ENCODE data around the gene CNTN5. TPM values are rescaled to one million over a fixed set of nuclear protein-coding genes. Genes with fewer than 3 reads are reported as not detected.

Gene CNTN5
- total RNA-seq, 1 experiment from 2014 or later, result not detected

DNA sequence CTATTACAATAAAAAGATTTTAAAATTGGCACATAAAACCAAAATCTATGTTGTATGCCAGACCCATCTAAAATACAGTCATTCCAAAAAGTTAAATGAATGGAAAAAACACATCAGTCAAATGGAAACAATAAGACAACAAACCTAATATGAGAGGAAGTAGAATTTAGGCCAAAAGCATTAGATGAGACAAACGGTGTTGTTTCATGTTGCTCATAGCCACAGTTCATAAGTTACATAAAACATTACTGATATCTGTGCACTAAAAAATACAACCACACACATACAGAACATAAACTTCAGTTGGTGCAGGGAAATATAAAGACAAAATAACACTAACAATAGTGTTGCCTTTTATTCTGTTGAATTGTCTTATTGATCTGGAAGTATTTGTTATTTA is 661.9 kb downstream of the CNTN5 start:
- TF ChIP-seq, protein P1, sequence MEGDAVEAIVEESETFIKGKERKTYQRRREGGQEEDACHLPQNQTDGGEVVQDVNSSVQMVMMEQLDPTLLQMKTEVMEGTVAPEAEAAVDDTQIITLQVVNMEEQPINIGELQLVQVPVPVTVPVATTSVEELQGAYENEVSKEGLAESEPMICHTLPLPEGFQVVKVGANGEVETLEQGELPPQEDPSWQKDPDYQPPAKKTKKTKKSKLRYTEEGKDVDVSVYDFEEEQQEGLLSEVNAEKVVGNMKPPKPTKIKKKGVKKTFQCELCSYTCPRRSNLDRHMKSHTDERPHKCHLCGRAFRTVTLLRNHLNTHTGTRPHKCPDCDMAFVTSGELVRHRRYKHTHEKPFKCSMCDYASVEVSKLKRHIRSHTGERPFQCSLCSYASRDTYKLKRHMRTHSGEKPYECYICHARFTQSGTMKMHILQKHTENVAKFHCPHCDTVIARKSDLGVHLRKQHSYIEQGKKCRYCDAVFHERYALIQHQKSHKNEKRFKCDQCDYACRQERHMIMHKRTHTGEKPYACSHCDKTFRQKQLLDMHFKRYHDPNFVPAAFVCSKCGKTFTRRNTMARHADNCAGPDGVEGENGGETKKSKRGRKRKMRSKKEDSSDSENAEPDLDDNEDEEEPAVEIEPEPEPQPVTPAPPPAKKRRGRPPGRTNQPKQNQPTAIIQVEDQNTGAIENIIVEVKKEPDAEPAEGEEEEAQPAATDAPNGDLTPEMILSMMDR (conservative IDR thresholded peaks at IDR 0.05), result no peak
- H3K9ac ChIP-seq (ENCODE audit: extremely low read depth, insufficient read length, low read length), result no peak overlapping the region
- H2BK5ac ChIP-seq (ENCODE audit: insufficient read length, low read length), result no peak overlapping the region
- H3K27me3 ChIP-seq (ENCODE audit: insufficient read depth, low read length), result no peaks in the 10 kb centered on the region
- H4K8ac ChIP-seq (replicated peaks; ENCODE audit: insufficient read length, low read depth, low read length), result no peak overlapping the region
- H3K4me3 Mint-ChIP-seq, result no peak overlapping the region
- no peak overlapping the region for H2BK20ac ChIP-seq (ENCODE audit: low read depth, low read length, poor library complexity, severe bottlenecking)
- H2BK120ac ChIP-seq (ENCODE audit: low read depth, low read length, poor library complexity, severe bottlenecking), result no peak overlapping the region
- H2AFZ ChIP-seq (ENCODE audit: low read length), result no peak overlapping the region
- no peaks in the 10 kb centered on the region for H3K79me1 ChIP-seq (ENCODE audit: insufficient read depth, low read depth, low read length, poor library complexity, severe bottlenecking)
- no peak overlapping the region for H3K56ac ChIP-seq (ENCODE audit: insufficient read length, low read depth, low read length)
- H3K4me1 ChIP-seq (ENCODE audit: insufficient read depth, low read length), result no peaks in the 10 kb centered on the region
- H3K79me2 ChIP-seq (ENCODE audit: insufficient read depth, low read length), result no peaks in the 10 kb centered on the region
- no peak overlapping the region for H2AK5ac ChIP-seq (ENCODE audit: insufficient read length, low read length)
- no peak overlapping the region for H3K23ac ChIP-seq (ENCODE audit: insufficient read length, low read depth, low read length)
- no peak overlapping the region for H3K4me2 ChIP-seq (ENCODE audit: insufficient read depth, insufficient read length, low read length)
- H3T11ph ChIP-seq (ENCODE audit: low read length), result no peak overlapping the region
- no peaks in the 10 kb centered on the region for H3K36me3 Mint-ChIP-seq (ENCODE audit: insufficient read depth in 1 of 3, low read depth in 3 of 3)
- DNase-seq, result no peak
- H3K23me2 ChIP-seq (ENCODE audit: insufficient read length, low read depth, low read length, poor library complexity, severe bottlenecking), result no peaks in the 10 kb centered on the region
- H3K9me3 Mint-ChIP-seq, result no peaks in the 10 kb centered on the region
- H4K20me1 ChIP-seq (ENCODE audit: control insufficient read depth, insufficient read depth, insufficient read length), result no peaks in the 10 kb centered on the region
- H3K27ac ChIP-seq (ENCODE audit: insufficient read length, low read depth, low read length), result no peak overlapping the region
- no peak overlapping the region for H3K27ac Mint-ChIP-seq
- no peaks in the 10 kb centered on the region for H3K4me1 Mint-ChIP-seq
- no peak overlapping the region for H4K91ac ChIP-seq (ENCODE audit: insufficient read length, low read depth, low read length)
- no peak overlapping the region for H2BK12ac ChIP-seq (ENCODE audit: insufficient read length, low read depth, low read length)
- no peaks in the 10 kb centered on the region for H3K9me3 ChIP-seq (ENCODE audit: control insufficient read depth, low read depth, low read length)
- H3K14ac ChIP-seq (ENCODE audit: insufficient read depth, low read length), result no peak overlapping the region
- H3K18ac ChIP-seq (ENCODE audit: insufficient read length, low read depth, low read length), result no peak overlapping the region
- no peaks in the 10 kb centered on the region for H3K27me3 Mint-ChIP-seq (ENCODE audit: low read depth)
- H3K4ac ChIP-seq (ENCODE audit: low read depth, low read length), result no peak overlapping the region
- H4K5ac ChIP-seq (ENCODE audit: insufficient read length, low read depth, low read length), result no peak overlapping the region
- no peak overlapping the region for H2BK15ac ChIP-seq (ENCODE audit: low read depth, low read length)
- WGBS (ENCODE audit: extremely low coverage, insufficient read length, low lambda C conversion rate), result no CpG with 5 or more reads among the region's 1 CpG
